ENCODE data around the gene ETHE1.

Gene ETHE1

GRCh38 chr19:43463381-43464133 lies 63.4 kb downstream of the ETHE1 start:
- peak; percentile 97 for DNase-seq (ENCODE audit: low spot score)
- TF ChIP-seq CTCF (IDR thresholded peaks at IDR 0.05; ENCODE audit: extremely low read depth, missing control alignments) = no peak

- no peak for DNase-seq (ENCODE audit: low spot score)
- TF ChIP-seq CTCF (IDR thresholded peaks at IDR 0.05; ENCODE audit: extremely low read depth, missing control alignments) = no peak
These were observed 64.1 kb downstream of the ETHE1 start for GRCh38 chr19:43462785-43463380.

GRCh38 chr19:43462383-43462782 lies 64.6 kb downstream of the ETHE1 start:
- TF ChIP-seq CTCF (IDR thresholded peaks at IDR 0.05; ENCODE audit: extremely low read depth, missing control alignments) = no peak
- no peak for DNase-seq (ENCODE audit: low spot score)

- no peak for TF ChIP-seq CTCF (IDR thresholded peaks at IDR 0.05; ENCODE audit: extremely low read depth, missing control alignments)
These were observed 65.7 kb downstream of the ETHE1 start for GRCh38 chr19:43461303-43461702.

GRCh38 chr19:43460362-43461016 lies 66.5 kb downstream of the ETHE1 start:
- TF ChIP-seq CTCF (IDR thresholded peaks at IDR 0.05; ENCODE audit: extremely low read depth, missing control alignments) = no peak
- DNase-seq (ENCODE audit: low spot score) = no peak

More at GRCh38 chr19:43461303-43461702, 65.7 kb downstream of the ETHE1 start:
- DNase-seq (ENCODE audit: low spot score) = no peak

GRCh38 chr19:43457809-43458208 lies 69.2 kb downstream of the ETHE1 start:
- DNase-seq (ENCODE audit: low spot score) = no peak

More at GRCh38 chr19:43457809-43458208, 69.2 kb downstream of the ETHE1 start:
- TF ChIP-seq CTCF (IDR thresholded peaks at IDR 0.05; ENCODE audit: extremely low read depth, missing control alignments) = no peak

Data from GM20000 (cell line).